ENCODE results near the gene ABHD12B. TPM values are rescaled to one million over a fixed set of nuclear protein-coding genes. Genes with fewer than 3 reads are reported as not detected.

The ABHD12B gene
- total and polyA plus RNA-seq, 9 of the 15 experiments (the other 6 are each of a cell fraction or from before 2014, with no cell fraction given) = not detected

- H3K36me3 ChIP-seq (ENCODE audit: control insufficient read depth, insufficient read depth, low read length) = peaks cover 17% of the 10 kb centered on the region; the same call in 2 of the 3 replicates
- no peak overlapping the region for H3K4me2 ChIP-seq (ENCODE audit: insufficient read depth, low read length)
- no peaks in the 10 kb centered on the region for H3K9me3 ChIP-seq (replicated peaks; ENCODE audit: control insufficient read depth, insufficient read depth, low read depth, low read length)
- POLR2A ChIA-PET = no interaction called here
- CTCF ChIA-PET (ENCODE audit: low intra/inter-chr PET ratio) = no interaction called here
- WGBS (ENCODE audit: insufficient coverage, low coverage, missing lambda C conversion rate) = 25% methylated on average over 1 of the region's 2 CpGs
- DNase-seq (ENCODE audit: extremely low read depth in 1 of 4, low spot score in 3 of 4) = no peak
- H2AFZ ChIP-seq (ENCODE audit: low read depth, low read length) = no peak overlapping the region
- no peaks in the 10 kb centered on the region for H3K27me3 ChIP-seq (ENCODE audit: control insufficient read depth in 2 of 2, insufficient read depth in 2 of 2, low read length in 2 of 2)
- H3K4me1 ChIP-seq (replicated peaks in 1 of 2; ENCODE audit: control insufficient read depth in 2 of 2, insufficient read depth in 2 of 2, low read length in 2 of 2) = peaks cover 0 to 10% of the 10 kb centered on the region in 2 experiments; a peak in 4 of 5 replicates
- intact Hi-C loops (cut with micrococcal nuclease) (no loop called here), in situ Hi-C loops (cut with MboI) (no loop called here)
- TF ChIP-seq JUNB (CRISPR knock-in tag; conservative IDR thresholded peaks at IDR 0.05) (no peak), ZC3H8 (IDR thresholded peaks at IDR 0.05) (no peak), THAP7 (CRISPR knock-in tag; IDR thresholded peaks at IDR 0.05) (no peak), CBFA2T2 (conservative IDR thresholded peaks at IDR 0.05) (no peak), ZBTB2 (IDR thresholded peaks at IDR 0.05) (no peak), ZNF232 (CRISPR knock-in tag; IDR thresholded peaks at IDR 0.05) (no peak), RBBP5 (IDR thresholded peaks at IDR 0.05; ENCODE audit: borderline replicate concordance, insufficient read depth, low read length, poor library complexity, severe bottlenecking) (no peak), WHSC1 (IDR thresholded peaks at IDR 0.05; ENCODE audit: low read length) (no peak), U2AF2 (optimal IDR thresholded peaks at IDR 0.05; ENCODE audit: low read depth, low read length) (no peak)
- H3K9me1 ChIP-seq (ENCODE audit: control insufficient read depth, insufficient read depth, low read length) = peaks cover 3% of the 10 kb centered on the region
- H3K79me2 ChIP-seq (ENCODE audit: control insufficient read depth, insufficient read depth, low read length) = no peaks in the 10 kb centered on the region
- H4K20me1 ChIP-seq (replicated peaks; ENCODE audit: control insufficient read depth, insufficient read depth, low read length) = no peaks in the 10 kb centered on the region; the same call in 1 of the 2 replicates
- FAIRE-seq = no peak
- ATAC-seq = no peak
- BruUV-seq (replicated peaks) = no TSS peak
- H3K9ac ChIP-seq (ENCODE audit: insufficient read depth in 1 of 2, low read depth in 2 of 2, low read length in 2 of 2) = no peak overlapping the region
- no peak overlapping the region for H3K27ac ChIP-seq (ENCODE audit: extremely low read depth, low read depth, low read length)
- H3K4me3 ChIP-seq = no peak overlapping the region
Measured at GRCh38 chr14:50936016-50936340, 64.1 kb downstream of the ABHD12B start.
